Skin epidermis (tissue), 12 donors: ENCODE measurements around the gene PNKD.

Experiments used
- H3K27ac ChIP-seq, 21 experiments: fragments of 200-600 bp; sonication (generic) in 11 of 21; one replicate each; pipeline ENCODE4 v1.5.0; 2020; ENCODE audit warnings: mild to moderate bottlenecking in 3 of 21, inconsistent platforms in 2 of 21, moderate library complexity in 2 of 21
- H3K4me3 ChIP-seq, 7 experiments: fragments of 200-600 bp; sonication (generic) in 2 of 7; one replicate each; pipeline ENCODE4 v1.5.0; 2020; ENCODE audit warnings: inconsistent platforms in 2 of 7, mild to moderate bottlenecking in 2 of 7, moderate library complexity in 1 of 7

Gene PNKD

DNA sequence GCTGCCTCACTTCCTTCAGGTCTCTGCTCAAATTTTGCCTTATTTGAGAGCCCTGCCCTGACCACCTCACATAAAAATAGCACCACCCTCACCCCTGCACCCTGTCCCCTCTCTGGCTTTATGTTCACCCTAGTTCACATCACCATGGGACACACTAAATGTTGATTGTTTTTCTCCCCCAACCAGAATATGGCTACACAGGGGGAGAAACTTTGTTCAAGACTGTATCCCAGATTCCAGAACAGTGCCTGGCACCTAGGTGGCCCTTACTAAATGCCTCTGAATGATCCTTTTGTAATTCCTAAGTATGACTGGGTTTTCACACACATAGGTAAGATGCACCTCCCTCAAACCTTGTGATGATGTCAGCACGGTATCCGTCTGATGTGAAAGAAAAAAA is 58.0 kb downstream of the PNKD start:
- Histone ChIP-seq H3K4me3 (no peak overlapping the region), H3K27ac (no peak overlapping the region)

- Histone ChIP-seq H3K4me3 (no peak overlapping the region), H3K27ac (peak overlapping the region in 9 of 21 experiments; percentile 12 to 72 (median 32))
These were observed 58.9 kb downstream of the PNKD start for GRCh38 chr2:218329027-218329825.

DNA sequence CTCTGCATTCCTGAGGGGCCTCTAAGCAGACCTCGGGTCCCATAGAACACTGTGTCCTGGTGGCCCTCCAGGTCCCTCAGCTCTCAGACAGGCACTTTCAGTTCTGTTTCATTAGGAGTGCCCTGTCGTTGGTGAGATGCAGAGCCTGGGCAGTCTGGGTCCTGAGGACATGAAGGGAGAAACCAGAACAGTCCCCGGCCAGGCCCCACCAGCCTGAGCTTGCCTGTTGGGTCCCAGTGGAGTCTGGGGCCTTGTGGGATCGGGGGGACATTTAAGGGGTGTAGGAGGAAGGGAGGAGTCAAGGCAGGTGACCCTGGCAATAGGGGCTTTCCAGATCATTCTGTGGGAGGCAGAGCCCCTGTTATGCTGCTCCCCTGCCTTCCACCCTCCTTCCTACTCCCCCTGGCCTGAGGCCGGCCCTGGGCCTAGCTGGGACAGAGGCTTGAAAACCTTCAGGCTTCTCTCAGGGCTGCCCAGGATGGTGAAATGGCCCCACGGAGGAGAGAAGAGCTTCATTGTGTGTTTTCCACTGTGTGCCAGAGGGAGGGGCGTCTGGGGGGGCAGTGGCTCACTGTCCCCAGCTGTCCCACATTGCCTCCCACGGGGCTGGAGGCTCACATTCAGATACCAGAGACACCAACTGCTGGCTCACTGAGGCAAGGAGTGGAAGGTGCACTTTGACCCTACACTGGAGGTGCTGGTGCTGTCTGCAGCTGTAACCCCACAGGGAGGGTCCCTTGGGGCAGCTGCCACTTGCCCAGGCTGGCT is 59.7 kb downstream of the PNKD start:
- Histone ChIP-seq H3K4me3 (no peak overlapping the region), H3K27ac (peak overlapping the region in 13 of 21 experiments; percentile 8 to 72 (median 32))

DNA sequence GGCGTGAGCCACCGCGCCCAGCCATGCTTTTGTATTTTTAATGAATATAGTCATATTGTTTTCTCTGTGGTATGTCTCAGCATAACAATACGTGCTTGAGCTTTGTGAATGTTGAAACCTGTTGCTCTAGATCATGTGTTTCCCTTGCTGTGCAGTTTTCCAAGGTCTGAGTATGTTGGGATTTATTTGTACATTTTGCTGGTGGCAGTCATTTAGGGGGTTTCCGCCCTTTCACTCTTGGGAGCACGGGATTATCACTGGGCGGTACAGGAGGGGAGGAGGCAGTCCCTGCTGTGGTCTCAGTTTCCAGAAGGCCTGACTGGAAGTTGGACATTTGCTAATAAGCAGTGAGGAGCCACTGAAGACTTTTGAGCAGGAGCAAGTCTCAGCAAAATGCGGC is 61.4 kb downstream of the PNKD start:
- Histone ChIP-seq H3K27ac (peak overlapping the region in 12 of 21 experiments; percentile 27 to 80 (median 56)), H3K4me3 (no peak overlapping the region)

- Histone ChIP-seq H3K4me3 (no peak overlapping the region), H3K27ac (peak overlapping the region in 16 of 21 experiments; percentile 12 to 80 (median 50))
These were observed 62.0 kb downstream of the PNKD start for GRCh38 chr2:218332288-218332687.

GRCh38 chr2:218332920-218333645 is 62.8 kb downstream of the PNKD start:
- no peak overlapping the region for H3K4me3 ChIP-seq
- peak overlapping the region in 14 of 21 experiments; percentile 27 to 80 (median 52) for H3K27ac ChIP-seq

- Histone ChIP-seq H3K27ac (no peak overlapping the region), H3K4me3 (no peak overlapping the region)
These were observed 64.2 kb downstream of the PNKD start for GRCh38 chr2:218334531-218334930.

- H3K27ac ChIP-seq = no peak overlapping the region
- no peak overlapping the region for H3K4me3 ChIP-seq
These were observed 70.3 kb downstream of the PNKD start for GRCh38 chr2:218340656-218341055.

DNA sequence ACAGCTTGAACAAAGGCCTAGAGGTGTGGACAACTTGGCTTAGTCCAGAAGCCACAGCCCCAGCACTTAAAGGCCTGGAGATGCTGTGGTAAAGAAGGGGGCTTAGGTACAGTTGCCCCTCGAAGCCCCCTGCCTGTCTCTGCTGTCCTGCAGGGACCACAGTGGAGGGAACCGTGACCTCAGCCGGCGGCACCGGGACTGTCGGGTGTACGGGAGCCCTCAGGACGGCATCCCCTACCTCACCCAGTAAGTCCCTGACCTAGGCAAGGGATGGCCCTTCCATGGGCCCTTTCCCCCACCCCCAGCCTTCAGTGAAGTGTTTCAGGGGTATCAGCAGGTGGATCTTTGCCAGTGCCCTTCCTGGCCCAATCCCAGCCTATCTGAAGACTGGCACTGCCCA is 71.1 kb downstream of the PNKD start:
- H3K27ac ChIP-seq = no peak overlapping the region
- no peak overlapping the region for H3K4me3 ChIP-seq

GRCh38 chr2:218342837-218343236 is 72.5 kb downstream of the PNKD start:
- no peak overlapping the region for H3K4me3 ChIP-seq
- H3K27ac ChIP-seq = no peak overlapping the region

- no peak overlapping the region for H3K4me3 ChIP-seq
- no peak overlapping the region for H3K27ac ChIP-seq
These were observed 73.3 kb downstream of the PNKD start for GRCh38 chr2:218343591-218343990.

GRCh38 chr2:218344090-218344754 is 73.9 kb downstream of the PNKD start:
- Histone ChIP-seq H3K4me3 (no peak overlapping the region), H3K27ac (no peak overlapping the region)

- no peak overlapping the region for H3K27ac ChIP-seq
- no peak overlapping the region for H3K4me3 ChIP-seq
These were observed 74.6 kb downstream of the PNKD start for GRCh38 chr2:218344755-218345417.

GRCh38 chr2:218345491-218346236 is 75.3 kb downstream of the PNKD start:
- no peak overlapping the region for H3K27ac ChIP-seq
- H3K4me3 ChIP-seq = no peak overlapping the region

GRCh38 chr2:218347172-218347571 is 76.9 kb downstream of the PNKD start:
- H3K27ac ChIP-seq = no peak overlapping the region
- no peak overlapping the region for H3K4me3 ChIP-seq

GRCh38 chr2:218354045-218354444 is 83.7 kb downstream of the PNKD start:
- no peak overlapping the region for H3K27ac ChIP-seq
- H3K4me3 ChIP-seq = no peak overlapping the region

GRCh38 chr2:218354850-218355443 is 84.6 kb downstream of the PNKD start:
- no peak overlapping the region for H3K27ac ChIP-seq
- no peak overlapping the region for H3K4me3 ChIP-seq
